Measurements from ENCODE around the gene SRP54. TPM values are rescaled to one million over a fixed set of nuclear protein-coding genes. Genes with fewer than 3 reads are reported as not detected.

SRP54 gene
- total and polyA plus RNA-seq, 2 of the 8 experiments (the other 6 are each of a cell fraction or from before 2014, with no cell fraction given): 19.7 to 60.0 TPM

DNA sequence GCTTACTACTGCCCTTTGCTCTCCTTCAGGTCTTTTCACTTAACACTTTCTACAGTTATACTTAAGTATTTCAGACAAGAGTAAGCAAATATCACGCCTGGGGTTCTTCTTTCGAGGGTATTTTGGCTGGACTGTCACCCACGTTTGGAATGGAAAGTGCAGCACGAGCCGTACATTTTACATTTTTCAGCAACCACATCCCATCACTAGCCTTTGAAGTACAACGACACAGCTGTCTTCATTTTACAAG is 62.9 kb downstream of the SRP54 start:
- Histone ChIP-seq H3K79me1 (ENCODE audit: low read depth, low read length) (no peaks in the 10 kb centered on the region), H3K79me2 (ENCODE audit: control insufficient read depth in 1 of 2, insufficient read depth in 2 of 2, low read length in 2 of 2) (peaks cover 0 to 6% of the 10 kb centered on the region in 2 experiments; a peak in 2 of 4 replicates), H4K8ac (ENCODE audit: extremely low read depth, insufficient read depth, low read length) (peak overlapping the region; percentile 68; the same call in 1 of the 2 replicates), H3K4me1 (replicated peaks in 1 of 4; ENCODE audit: control insufficient read depth in 3 of 4, insufficient read depth in 4 of 4, low read length in 3 of 4) (no peaks in the 10 kb centered on the region; a peak in 1 of 7 replicates), H3K23me2 (ENCODE audit: low read depth, low read length) (no peaks in the 10 kb centered on the region; the same call in none of the 2 replicates), H3K9me3 (ENCODE audit: insufficient read depth in 2 of 2, low read depth in 1 of 2, low read length in 1 of 2) (no peaks in the 10 kb centered on the region), H3K4me2 (ENCODE audit: insufficient read depth in 1 of 2, low read depth in 2 of 2, low read length in 2 of 2) (peak overlapping the region; percentile 75 to 85), H3K27ac (ENCODE audit: low read depth, low read length) (no peak overlapping the region; the same call in 1 of the 2 replicates), H2BK120ac (replicated peaks; ENCODE audit: low read depth, low read length) (peak overlapping the region; percentile 86), H2BK12ac (ENCODE audit: low read depth, low read length) (no peak overlapping the region), H3K27me3 (replicated peaks in 1 of 4; ENCODE audit: control insufficient read depth in 3 of 4, extremely low read depth in 1 of 4, insufficient read depth in 3 of 4, low read length in 3 of 4) (no peaks in the 10 kb centered on the region), H3K4me3 (ENCODE audit: extremely low read depth in 1 of 4, insufficient read depth in 2 of 4, low read depth in 3 of 4, low read length in 4 of 4) (peak overlapping the region; percentile 67 to 79 (median 72)), H2BK15ac (ENCODE audit: low read length) (no peak overlapping the region), H3K14ac (ENCODE audit: insufficient read length) (no peak overlapping the region), H3K36me3 (ENCODE audit: control insufficient read depth in 2 of 4, insufficient read depth in 4 of 4, low read length in 3 of 4) (no peaks in the 10 kb centered on the region; a peak in 2 of 8 replicates), H4K5ac (ENCODE audit: insufficient read length, low read depth, low read length) (peak overlapping the region; percentile 76), H3K18ac (ENCODE audit: extremely low read depth, low read length) (no peak overlapping the region), H2AFZ (ENCODE audit: low read length) (peak overlapping the region; percentile 52), H2BK5ac (ENCODE audit: low read depth, low read length) (peak overlapping the region; percentile 58), H2BK20ac (ENCODE audit: low read length) (no peak overlapping the region), H4K91ac (replicated peaks; ENCODE audit: insufficient read length, low read length) (peak overlapping the region; percentile 69), H2AK5ac (ENCODE audit: low read depth, low read length) (no peak overlapping the region), H4K20me1 (replicated peaks in 1 of 2; ENCODE audit: control insufficient read depth in 1 of 2, insufficient read depth in 2 of 2, low read length in 2 of 2) (no peaks in the 10 kb centered on the region), H3K23ac (ENCODE audit: insufficient read length) (no peak overlapping the region), H3K56ac (replicated peaks; ENCODE audit: insufficient read length, low read depth, low read length) (peak overlapping the region; percentile 65), H3K4ac (replicated peaks; ENCODE audit: insufficient read length, low read depth, low read length) (no peak overlapping the region), H3K9ac (replicated peaks in 1 of 4; ENCODE audit: extremely low read depth in 1 of 4, low read depth in 3 of 4, low read length in 3 of 4) (peak overlapping the region; percentile 34 to 79 (median 58); a peak in 6 of 7 replicates)
- DNase-seq (ENCODE audit: low read depth in 1 of 2, low spot score in 2 of 2): no peak
- WGBS, 2 experiments (ENCODE audit: extremely low coverage in 1 of 2, insufficient coverage in 1 of 2, insufficient read length in 1 of 2, insufficient replicate concordance in 2 of 2, low coverage in 1 of 2, low lambda C conversion rate in 2 of 2, missing lambda C conversion rate in 1 of 2): 3% methylated on average over 6 of the region's 6 CpGs; no CpG with 5 or more reads in 1 of the 2 experiments
- POLR2A ChIA-PET (ENCODE audit: partially characterized antibody): interaction anchor here (0.6 to 2.3 kb wide), 13 partner anchors 9 to 607 kb away, joined by 3 to 17 read pairs (median 4); partner anchors contain the start of genes BAZ1A, PPP2R3C and SRP54
- TF ChIP-seq SIN3A (conservative IDR thresholded peaks at IDR 0.05 in 1 of 2, IDR thresholded peaks at IDR 0.05 in 1 of 2; ENCODE audit: low read depth in 1 of 2, low read length in 2 of 2) (0 out of 4 replicates have a peak, but pooled peaks of 1 of the 2 experiments have one; percentile 30), SAP30 (IDR thresholded peaks at IDR 0.05; ENCODE audit: insufficient read depth, insufficient replicate concordance, low read length) (peak; percentile 44), RFX5 (IDR thresholded peaks at IDR 0.05; ENCODE audit: borderline replicate concordance, low read depth, low read length) (no peak)
- CTCF ChIA-PET (ENCODE audit: partially characterized antibody): interaction anchor here (1.1 kb wide), 1 partner anchor 377 kb away, joined by 3 read pairs; no protein-coding TSS in a partner anchor
- no peak for FAIRE-seq

Data from H1 (cell line).